ENCODE results near the gene TMEM119. TPM values are rescaled to one million over a fixed set of nuclear protein-coding genes. Genes with fewer than 3 reads are reported as not detected.

Gene TMEM119
- total RNA-seq, 4 donors from 2014 or later = 0.24 to 10.9 (median 6.3) TPM

- Histone ChIP-seq H3K9me3 (no peaks in the 10 kb centered on the region), H3K4me1 (peaks cover 21% of the 10 kb centered on the region), H3K27me3 (no peaks in the 10 kb centered on the region), H3K36me3 (peaks cover 39% of the 10 kb centered on the region), H3K4me3 (no peak overlapping the region), H3K27ac (no peak overlapping the region)
- TF ChIP-seq POLR2A (IDR thresholded peaks at IDR 0.05) (no peak), CTCF (IDR thresholded peaks at IDR 0.05) (no peak), POLR2AphosphoS5 (IDR thresholded peaks at IDR 0.05) (no peak), EP300 (IDR thresholded peaks at IDR 0.05) (no peak)
- WGBS = 74% methylated on average over 7 of the region's 7 CpGs
- DNase-seq (ENCODE audit: low spot score in 2 of 2) = no peak
These were observed 48.8 kb downstream of the TMEM119 start for GRCh38 chr12:108548954-108549521.

- Histone ChIP-seq H3K27me3 (no peaks in the 10 kb centered on the region), H3K36me3 (peaks cover 50% of the 10 kb centered on the region), H3K9me3 (no peaks in the 10 kb centered on the region), H3K4me3 (no peak overlapping the region), H3K27ac (no peak overlapping the region), H3K4me1 (peaks cover 12% of the 10 kb centered on the region)
- no peak for TF ChIP-seq POLR2AphosphoS5 (IDR thresholded peaks at IDR 0.05)
- no peak for TF ChIP-seq EP300 (IDR thresholded peaks at IDR 0.05)
- TF ChIP-seq POLR2A (IDR thresholded peaks at IDR 0.05) = no peak
- TF ChIP-seq CTCF (IDR thresholded peaks at IDR 0.05) = no peak
- 85% methylated on average over 9 of the region's 9 CpGs for WGBS
- no peak for DNase-seq (ENCODE audit: low spot score in 2 of 2)
These were observed 50.2 kb downstream of the TMEM119 start for GRCh38 chr12:108547686-108548085.

- WGBS = 82% methylated on average over 3 of the region's 3 CpGs
- Histone ChIP-seq H3K9me3 (no peaks in the 10 kb centered on the region), H3K4me3 (no peak overlapping the region), H3K27me3 (no peaks in the 10 kb centered on the region), H3K27ac (no peak overlapping the region), H3K36me3 (peaks cover 53% of the 10 kb centered on the region), H3K4me1 (no peaks in the 10 kb centered on the region)
- no peak for TF ChIP-seq POLR2AphosphoS5 (IDR thresholded peaks at IDR 0.05)
- DNase-seq (ENCODE audit: low spot score in 2 of 2) = no peak
These were observed 54.2 kb downstream of the TMEM119 start for GRCh38 chr12:108543652-108544051.

GRCh38 chr12:108542320-108542719 is 55.6 kb downstream of the TMEM119 start:
- Histone ChIP-seq H3K9me3 (no peaks in the 10 kb centered on the region), H3K4me3 (no peak overlapping the region), H3K4me1 (no peaks in the 10 kb centered on the region), H3K27me3 (no peaks in the 10 kb centered on the region), H3K27ac (no peak overlapping the region), H3K36me3 (peaks cover 52% of the 10 kb centered on the region)
- 90% methylated on average over 4 of the region's 4 CpGs for WGBS
- no peak for DNase-seq (ENCODE audit: low spot score in 2 of 2)
- no peak for TF ChIP-seq POLR2A (IDR thresholded peaks at IDR 0.05)
- TF ChIP-seq EP300 (IDR thresholded peaks at IDR 0.05) = no peak
- TF ChIP-seq POLR2AphosphoS5 (IDR thresholded peaks at IDR 0.05) = no peak
- TF ChIP-seq CTCF (IDR thresholded peaks at IDR 0.05) = no peak

Other genes starting within 250 kb of the TMEM119 start
- gene FICD, start 82.8 kb downstream of the TMEM119 start, total RNA-seq = 1 to 10 TPM; 2.3 to 5.7 (median 3.9) TPM
- gene SART3, start 36.9 kb downstream of the TMEM119 start, total RNA-seq = 10 to 100 TPM; 46.1 to 77.0 (median 62.8) TPM
- 100 to 1,000 TPM; 105 to 148 (median 134) TPM for gene ISCU, start 35.5 kb downstream of the TMEM119 start, total RNA-seq
- gene SELPLG, start 35.8 kb upstream of the TMEM119 start, total RNA-seq = 1 to 10 TPM; 1.3 to 5.6 (median 3.0) TPM
- 100 to 1,000 TPM; 117 to 175 (median 142) TPM for gene CORO1C, start 133.4 kb upstream of the TMEM119 start, total RNA-seq